Astrocyte of the hippocampus (primary cell): Measurements from ENCODE around the gene KLK10.

Experiments used
- DNase-seq: peaks from one replicate; pipeline ENCODE4 v3.0.0; 2011; ENCODE audit warnings: low read depth, low spot score

The KLK10 gene

GRCh38 chr19:51019544-51019925 is at the start of gene KLK10:
Gene KLK10, minus strand, starts transcription at chr19:51019709. Its CDS starts 579 bp downstream, at chr19:51019130.
- no peak for DNase-seq

GRCh38 chr19:51066393-51067186 is 47.1 kb upstream of the KLK10 start:
- no peak for DNase-seq

- no peak for DNase-seq
Observed at GRCh38 chr19:51065221-51065960, 45.9 kb upstream of the KLK10 start.

GRCh38 chr19:51064534-51065220 is 45.2 kb upstream of the KLK10 start, which contains the start of gene KLK13:
Gene KLK13, minus strand, starts transcription at chr19:51065092. Its CDS starts 25 bp downstream, at chr19:51065067.
- DNase-seq: no peak

- no peak for DNase-seq
Observed at GRCh38 chr19:51063664-51064063, 44.2 kb upstream of the KLK10 start.

- DNase-seq: no peak
Observed at GRCh38 chr19:51060973-51061372, 41.5 kb upstream of the KLK10 start.

- no peak for DNase-seq
Observed at GRCh38 chr19:51060336-51060735, 40.8 kb upstream of the KLK10 start.

GRCh38 chr19:51059715-51060114 is 40.2 kb upstream of the KLK10 start:
- DNase-seq: no peak

GRCh38 chr19:51055866-51056265 is 36.4 kb upstream of the KLK10 start:
- DNase-seq: no peak

- no peak for DNase-seq
Observed at GRCh38 chr19:51047031-51047335, 27.5 kb upstream of the KLK10 start.

GRCh38 chr19:51044327-51044726 is 24.8 kb upstream of the KLK10 start:
- no peak for DNase-seq

GRCh38 chr19:51043497-51043896 is 24.0 kb upstream of the KLK10 start:
- DNase-seq: no peak

GRCh38 chr19:51040151-51040550 is 20.6 kb upstream of the KLK10 start:
- no peak for DNase-seq

GRCh38 chr19:51036519-51036918 is 17.0 kb upstream of the KLK10 start:
- DNase-seq: no peak

- DNase-seq: no peak
Observed at GRCh38 chr19:51034704-51035103, 15.2 kb upstream of the KLK10 start, which contains the start of gene KLK12. Gene KLK12, minus strand, starts transcription at chr19:51035002. Its CDS starts 381 bp downstream, at chr19:51034621.

- DNase-seq: no peak
Observed at GRCh38 chr19:51031880-51032225, 12.3 kb upstream of the KLK10 start.

GRCh38 chr19:51031220-51031879 is 11.8 kb upstream of the KLK10 start:
- no peak for DNase-seq

- no peak for DNase-seq
Observed at GRCh38 chr19:51030631-51031030, 11.1 kb upstream of the KLK10 start.

- DNase-seq: no peak
Observed at GRCh38 chr19:51029718-51030117, 10.2 kb upstream of the KLK10 start.

GRCh38 chr19:51027873-51028272 is 8.4 kb upstream of the KLK10 start:
- DNase-seq: no peak

GRCh38 chr19:51027126-51027806 is 7.8 kb upstream of the KLK10 start:
- no peak for DNase-seq

- no peak for DNase-seq
Observed at GRCh38 chr19:51026554-51026831, 7.0 kb upstream of the KLK10 start, which contains the start of gene KLK11. Gene KLK11, minus strand, starts transcription at chr19:51026616. Its CDS starts 985 bp downstream, at chr19:51025631.
